Brain microvascular endothelial cell (primary cell): ENCODE measurements around the gene CASS4.

Source experiments
- DNase-seq: peaks from one replicate; pipeline ENCODE4 v3.0.0-alpha.2; 2020
- H3K27ac ChIP-seq: fragments of 250-450 bp; sonication (Bioruptor Pico); 2 replicates; pipeline ENCODE4 v1.5.1; 2020; ENCODE audit warnings: mild to moderate bottlenecking, moderate library complexity
- H3K27me3 ChIP-seq: fragments of 250-450 bp; sonication (Bioruptor Pico); replicated peaks from 2 replicates; pipeline ENCODE4 v1.5.1; 2020; ENCODE audit warnings: mild to moderate bottlenecking
- H3K36me3 ChIP-seq: fragments of 250-450 bp; sonication (Bioruptor Pico); replicated peaks from 2 replicates; pipeline ENCODE4 v1.5.1; 2020; ENCODE audit warnings: mild to moderate bottlenecking
- H3K4me3 ChIP-seq: 2 replicates; pipeline ENCODE4 v1.5.1; 2011; ENCODE audit warnings: low read depth, mild to moderate bottlenecking, control low read depth, low read length, moderate library complexity
- CTCF ChIP-seq: IDR thresholded peaks from 2 replicates; pipeline ENCODE4 v1.5.1; 2011; ENCODE audit warnings: low read depth, mild to moderate bottlenecking, moderate library complexity, low read length, control low read depth, inconsistent platforms; ENCODE audit errors: missing control alignments
- in situ Hi-C: cut with HindIII; loops from 2 replicates; pipeline ENCODE4 v1.10.0; 2017; ENCODE audit warnings: low sequenced_read_pairs, low pct_ligation_motif_present

The CASS4 gene

GRCh38 chr20:56417402-56417801, 5.3 kb downstream of the CASS4 start:
- H3K4me3 ChIP-seq = no peak overlapping the region
- in situ Hi-C loops = no loop called here

GRCh38 chr20:56417911-56418310, 5.9 kb downstream of the CASS4 start:
- no peak for TF ChIP-seq CTCF
- H3K36me3 ChIP-seq = no peaks in the 10 kb centered on the region
- H3K4me3 ChIP-seq = no peak overlapping the region
- H3K27me3 ChIP-seq = no peaks in the 10 kb centered on the region
- peak; percentile 30 for DNase-seq
- in situ Hi-C loops = no loop called here
- H3K27ac ChIP-seq = peak overlapping the region; percentile 51

More at GRCh38 chr20:56417402-56417801, 5.3 kb downstream of the CASS4 start:
- DNase-seq = no peak
- TF ChIP-seq CTCF = no peak
- H3K36me3 ChIP-seq = no peaks in the 10 kb centered on the region
- H3K27ac ChIP-seq = no peak overlapping the region
- no peaks in the 10 kb centered on the region for H3K27me3 ChIP-seq

- peak overlapping the region; percentile 51 for H3K27ac ChIP-seq
- H3K36me3 ChIP-seq = no peaks in the 10 kb centered on the region
- H3K4me3 ChIP-seq = no peak overlapping the region
- DNase-seq = no peak
- TF ChIP-seq CTCF = no peak
- H3K27me3 ChIP-seq = no peaks in the 10 kb centered on the region
- in situ Hi-C loops = no loop called here
These were observed 6.4 kb downstream of the CASS4 start for GRCh38 chr20:56418385-56418861.

- no peak overlapping the region for H3K4me3 ChIP-seq
- H3K27me3 ChIP-seq = no peaks in the 10 kb centered on the region
- H3K36me3 ChIP-seq = no peaks in the 10 kb centered on the region
- in situ Hi-C loops = no loop called here
- DNase-seq = no peak
- TF ChIP-seq CTCF = no peak
- H3K27ac ChIP-seq = no peak overlapping the region
These were observed 8.0 kb downstream of the CASS4 start for GRCh38 chr20:56420028-56420427.

- no peak overlapping the region for H3K27ac ChIP-seq
- TF ChIP-seq CTCF = no peak
- H3K36me3 ChIP-seq = no peaks in the 10 kb centered on the region
- in situ Hi-C loops = no loop called here
- no peak overlapping the region for H3K4me3 ChIP-seq
- H3K27me3 ChIP-seq = no peaks in the 10 kb centered on the region
- DNase-seq = no peak
These were observed 9.1 kb downstream of the CASS4 start for GRCh38 chr20:56420940-56421688.
